Transverse colon (tissue), 4 donors: ENCODE data around the gene SGCE.

Experiments
- CTCF ChIP-seq, 5 experiments: fragments of 200-600 bp in 3 of 5; fragments of 450-650 bp in 2 of 5; sonication (generic) in 3 of 5; IDR thresholded peaks; 1 replicate in 2 of 5; 2 replicates in 3 of 5; pipeline ENCODE4 v1.5.1; 2016 to 2017; ENCODE audit warnings: antibody characterized with exemption in 5 of 5, inconsistent platforms in 3 of 5, mild to moderate bottlenecking in 2 of 5, moderate library complexity in 1 of 5
- EP300 ChIP-seq: sonication (generic); formaldehyde crosslinking; IDR thresholded peaks from one replicate; pipeline ENCODE4 v1.6.1; 2017; ENCODE audit warnings: antibody characterized with exemption, low read depth
- POLR2A ChIP-seq: fragments of 450-650 bp; IDR thresholded peaks from one replicate; pipeline ENCODE4 v1.6.1; 2016; ENCODE audit warnings: antibody characterized with exemption, mild to moderate bottlenecking, moderate library complexity
- POLR2AphosphoS5 ChIP-seq, 3 donors: sonication (generic); formaldehyde crosslinking; IDR thresholded peaks; one replicate each; pipeline ENCODE4 v1.6.1; 2016; ENCODE audit warnings: antibody characterized with exemption in 3 of 3

DNA sequence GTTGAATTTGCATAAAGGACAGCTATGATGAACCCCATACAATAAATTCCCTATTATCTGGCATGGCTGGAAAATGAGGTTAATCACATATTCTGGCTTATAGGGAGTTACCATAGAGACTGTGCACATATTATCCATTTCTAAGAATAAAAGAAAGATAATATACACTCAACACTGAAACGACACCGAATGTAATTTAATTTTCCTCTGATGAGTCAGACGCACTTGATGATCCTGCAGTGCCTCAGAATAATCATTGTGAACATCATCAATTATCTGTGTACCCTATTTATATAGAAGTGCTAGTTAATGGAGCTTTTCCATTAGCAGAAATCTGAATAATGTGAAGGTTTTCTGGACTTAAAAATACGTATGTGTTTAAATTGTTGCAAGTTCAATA is 60.2 kb downstream of the SGCE start:
- TF ChIP-seq CTCF (IDR thresholded peaks at IDR 0.05): no peak
- no peak for TF ChIP-seq POLR2AphosphoS5 (IDR thresholded peaks at IDR 0.05)
- TF ChIP-seq POLR2A: no peak
- no peak for TF ChIP-seq EP300
